Esophagus (tissue), 2 donors: ENCODE data around the gene SLC31A1. TPM values are rescaled to one million over a fixed set of nuclear protein-coding genes. Genes with fewer than 3 reads are reported as not detected.
A peak's percentile ranks its signal among the peaks of the same experiment; 100 is the strongest.
"Not testable (repeated sequence)": the region's sequence is repeated elsewhere in the genome, so short reads cannot be mapped to it uniquely, and the experiment has no call there.

ENCODE experiments used
- H3K27ac ChIP-seq, 2 donors: one replicate each; pipeline ENCODE4 v1.5.1; 2013; ENCODE audit warnings: low read depth in 2 of 2, mild to moderate bottlenecking in 2 of 2, inconsistent platforms in 1 of 2, low read length in 1 of 2, moderate library complexity in 1 of 2
- H3K27me3 ChIP-seq, 2 donors: one replicate each; pipeline ENCODE4 v1.6.1; 2013; ENCODE audit warnings: low read length in 2 of 2, control low read depth in 1 of 2, mild to moderate bottlenecking in 1 of 2; ENCODE audit not compliant: insufficient read depth in 2 of 2, control insufficient read depth in 1 of 2
- H3K36me3 ChIP-seq, 2 donors: one replicate each; pipeline ENCODE4 v1.6.1; 2013; ENCODE audit warnings: low read length in 1 of 2; ENCODE audit not compliant: control insufficient read depth in 2 of 2, insufficient read depth in 2 of 2
- H3K4me1 ChIP-seq, 2 donors: one replicate each; pipeline ENCODE4 v1.6.1; 2013; ENCODE audit warnings: low read length in 1 of 2; ENCODE audit not compliant: control insufficient read depth in 2 of 2, insufficient read depth in 2 of 2
- H3K4me3 ChIP-seq, 2 donors: one replicate each; pipeline ENCODE4 v1.5.1; 2013; ENCODE audit warnings: low read length in 2 of 2, mild to moderate bottlenecking in 2 of 2, low read depth in 1 of 2, moderate library complexity in 1 of 2
- H3K9me3 ChIP-seq, 2 donors: one replicate each; pipeline ENCODE4 v1.6.1; 2013; ENCODE audit warnings: mild to moderate bottlenecking in 2 of 2, low read depth in 1 of 2, low read length in 1 of 2, moderate library complexity in 1 of 2; ENCODE audit not compliant: control insufficient read depth in 2 of 2, insufficient read depth in 1 of 2
- WGBS, 2 donors: extraction: QIAGEN DNeasy Blood & Tissue Kit; methylation state at CpG; one replicate each; pipeline ENCODE4 v1.1.7; 2013; 5-methylcytosine and 5-hydroxymethylcytosine counted together
- polyA plus RNA-seq, 2 donors: library from polyadenylated mRNA; stranded (reverse); fragments of 200-250 nt; gene quantifications; one replicate each; pipeline ENCODE4 v1.2.3, GENCODE V29; 2013
- donor health status: healthy with polysubstance abuse.
- donor health status: Bipolar disorder and iron deficiency.

Gene SLC31A1
- polyA plus RNA-seq, 2 donors: 5.4 to 10.4 TPM

- no peaks in the 10 kb centered on the region for H3K9me3 ChIP-seq
- no peak overlapping the region for H3K4me3 ChIP-seq
- H3K4me1 ChIP-seq: no peaks in the 10 kb centered on the region
- WGBS, 2 donors: 89 to 90% methylated on average over 2 of the region's 2 CpGs
- H3K27me3 ChIP-seq: no peaks in the 10 kb centered on the region
- H3K36me3 ChIP-seq: peaks cover 4 to 19% of the 10 kb centered on the region in 2 donors
- no peak overlapping the region for H3K27ac ChIP-seq
Measured at GRCh38 chr9:113269871-113270270, 48.5 kb downstream of the SLC31A1 start.

- H3K4me1 ChIP-seq: peaks cover 0 to 2% of the 10 kb centered on the region in 2 donors
- peak overlapping the region; percentile 96 to 99 for H3K4me3 ChIP-seq
- H3K27ac ChIP-seq: peak overlapping the region; percentile 96 to 99
- no peaks in the 10 kb centered on the region for H3K27me3 ChIP-seq
- H3K9me3 ChIP-seq: no peaks in the 10 kb centered on the region
- WGBS, 2 donors: 0 to 1% methylated on average over 15 of the region's 15 CpGs
- H3K36me3 ChIP-seq: peaks cover 4 to 21% of the 10 kb centered on the region in 2 donors
Measured at GRCh38 chr9:113274474-113275156, 53.3 kb downstream of the SLC31A1 start.

- Histone ChIP-seq H3K36me3 (peaks cover 0 to 18% of the 10 kb centered on the region in 2 donors), H3K9me3 (no peaks in the 10 kb centered on the region), H3K4me3 (peak within 1 kb of the TSS; percentile 96 to 99), H3K4me1 (peaks cover 0 to 2% of the 10 kb centered on the region in 2 donors), H3K27me3 (no peaks in the 10 kb centered on the region), H3K27ac (peak within 1 kb of the TSS; percentile 96 to 99)
- 0% methylated on average over 63 of the region's 63 CpGs for WGBS, 2 donors
Measured at GRCh38 chr9:113275157-113276131, 54.1 kb downstream of the SLC31A1 start, which contains the start of the genes CDC26 and PRPF4. TSS of gene CDC26 (minus strand) at chr9:113275572. CDS start at chr9:113272507, 3,065 bp downstream. TSS of gene PRPF4 (plus strand) at chr9:113275658. CDS start at chr9:113275744, 86 bp downstream.

- H3K4me1 ChIP-seq: peaks cover 0 to 2% of the 10 kb centered on the region in 2 donors
- H3K9me3 ChIP-seq: no peaks in the 10 kb centered on the region
- no peaks in the 10 kb centered on the region for H3K27me3 ChIP-seq
- no peak overlapping the region for H3K4me3 ChIP-seq
- H3K36me3 ChIP-seq: peaks cover 7 to 15% of the 10 kb centered on the region in 2 donors
- 79 to 84% methylated on average over 4 of the region's 4 CpGs for WGBS, 2 donors
- no peak overlapping the region for H3K27ac ChIP-seq
Measured at GRCh38 chr9:113278840-113279239, 57.5 kb downstream of the SLC31A1 start.

GRCh38 chr9:113281356-113281755 lies 60.0 kb downstream of the SLC31A1 start:
- 92 to 93% methylated on average over 4 of the region's 4 CpGs for WGBS, 2 donors
- Histone ChIP-seq H3K27me3 (no peaks in the 10 kb centered on the region), H3K27ac (no peak overlapping the region), H3K36me3 (peaks cover 7 to 19% of the 10 kb centered on the region in 2 donors), H3K9me3 (no peaks in the 10 kb centered on the region), H3K4me1 (no peaks in the 10 kb centered on the region), H3K4me3 (no peak overlapping the region)

GRCh38 chr9:113289091-113289490 lies 67.7 kb downstream of the SLC31A1 start:
- Histone ChIP-seq H3K4me1 (no peaks in the 10 kb centered on the region), H3K27me3 (no peaks in the 10 kb centered on the region), H3K4me3 (no peak overlapping the region), H3K9me3 (no peaks in the 10 kb centered on the region), H3K36me3 (peaks cover 16% of the 10 kb centered on the region in 2 donors), H3K27ac (no peak overlapping the region)
- 84 to 97% methylated on average over 2 of the region's 2 CpGs for WGBS, 2 donors

GRCh38 chr9:113290052-113290607 lies 68.8 kb downstream of the SLC31A1 start:
- Histone ChIP-seq H3K36me3 (peaks cover 11 to 16% of the 10 kb centered on the region in 2 donors), H3K27ac (no peak overlapping the region), H3K4me3 (no peak overlapping the region), H3K4me1 (no peaks in the 10 kb centered on the region), H3K9me3 (no peaks in the 10 kb centered on the region), H3K27me3 (no peaks in the 10 kb centered on the region)
- 87 to 90% methylated on average over 6 of the region's 6 CpGs for WGBS, 2 donors

- H3K27ac ChIP-seq: no peak overlapping the region
- WGBS, 2 donors: 72 to 82% methylated on average over 7 of the region's 7 CpGs
- no peaks in the 10 kb centered on the region for H3K4me1 ChIP-seq
- H3K27me3 ChIP-seq: no peaks in the 10 kb centered on the region
- no peak overlapping the region for H3K4me3 ChIP-seq
- peaks cover 10 to 11% of the 10 kb centered on the region in 2 donors for H3K36me3 ChIP-seq
- no peaks in the 10 kb centered on the region for H3K9me3 ChIP-seq
Measured at GRCh38 chr9:113293285-113293878, 72.0 kb downstream of the SLC31A1 start.

- H3K27ac ChIP-seq, H3K4me1 ChIP-seq, H3K4me3 ChIP-seq, H3K36me3 ChIP-seq, H3K9me3 ChIP-seq, H3K27me3 ChIP-seq: not testable (repeated sequence)
- WGBS, 2 donors: 58 to 81% methylated on average over 8 of the region's 8 CpGs
Measured at GRCh38 chr9:113296247-113296646, 74.9 kb downstream of the SLC31A1 start.
